ENCODE measurements around the gene CYP2R1. TPM values are rescaled to one million over a fixed set of nuclear protein-coding genes. Genes with fewer than 3 reads are reported as not detected.
A peak's percentile ranks its signal among the peaks of the same experiment; 100 is the strongest.

Gene CYP2R1
- total and polyA plus RNA-seq, 2 of the 13 experiments (the other 11 are each of a cell fraction or from before 2014, with no cell fraction given): 0.59 to 0.60 TPM

DNA sequence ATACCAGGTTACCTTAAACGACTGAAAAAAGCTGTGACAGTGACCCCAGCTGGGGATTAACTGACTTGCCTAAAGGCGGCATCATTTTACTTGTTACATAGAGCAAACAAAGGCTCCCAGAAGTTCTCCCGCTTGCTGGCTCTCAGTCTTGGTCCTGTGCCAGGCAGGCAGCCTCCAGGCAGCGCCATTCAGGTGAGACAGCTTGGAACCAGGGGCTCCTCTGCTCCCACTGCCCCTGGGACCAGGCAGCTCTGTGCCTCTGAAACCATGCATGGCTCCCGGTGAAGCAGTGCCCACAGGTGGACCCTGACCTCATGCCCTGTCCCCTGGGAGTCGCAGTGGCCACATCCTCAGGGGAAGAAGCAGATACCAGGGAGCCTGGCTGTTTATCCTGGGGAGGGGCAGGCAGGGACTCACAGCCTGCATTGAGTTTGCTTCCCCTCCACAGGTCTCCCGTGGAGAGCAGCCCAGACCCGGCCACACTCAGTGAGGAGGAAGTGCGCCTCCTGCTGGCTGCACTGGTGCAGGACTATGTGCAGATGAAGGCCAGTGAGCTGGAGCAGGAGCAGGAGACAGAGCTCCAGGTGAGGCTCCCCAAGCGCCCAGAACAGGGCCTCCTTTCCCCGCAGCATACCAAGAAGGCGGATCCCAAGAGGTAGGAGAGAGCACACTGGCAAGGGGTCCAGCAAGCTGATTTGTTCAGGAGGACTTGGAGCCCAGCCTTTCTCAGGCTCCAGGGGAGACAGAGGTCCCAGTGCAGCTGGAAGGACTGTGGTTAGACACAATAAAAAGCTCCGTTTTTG, 15.6 kb upstream of the CYP2R1 start (continued):
- TF ChIP-seq, protein P1, sequence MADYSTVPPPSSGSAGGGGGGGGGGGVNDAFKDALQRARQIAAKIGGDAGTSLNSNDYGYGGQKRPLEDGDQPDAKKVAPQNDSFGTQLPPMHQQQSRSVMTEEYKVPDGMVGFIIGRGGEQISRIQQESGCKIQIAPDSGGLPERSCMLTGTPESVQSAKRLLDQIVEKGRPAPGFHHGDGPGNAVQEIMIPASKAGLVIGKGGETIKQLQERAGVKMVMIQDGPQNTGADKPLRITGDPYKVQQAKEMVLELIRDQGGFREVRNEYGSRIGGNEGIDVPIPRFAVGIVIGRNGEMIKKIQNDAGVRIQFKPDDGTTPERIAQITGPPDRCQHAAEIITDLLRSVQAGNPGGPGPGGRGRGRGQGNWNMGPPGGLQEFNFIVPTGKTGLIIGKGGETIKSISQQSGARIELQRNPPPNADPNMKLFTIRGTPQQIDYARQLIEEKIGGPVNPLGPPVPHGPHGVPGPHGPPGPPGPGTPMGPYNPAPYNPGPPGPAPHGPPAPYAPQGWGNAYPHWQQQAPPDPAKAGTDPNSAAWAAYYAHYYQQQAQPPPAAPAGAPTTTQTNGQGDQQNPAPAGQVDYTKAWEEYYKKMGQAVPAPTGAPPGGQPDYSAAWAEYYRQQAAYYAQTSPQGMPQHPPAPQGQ (CRISPR knock-in tag; IDR thresholded peaks at IDR 0.05; ENCODE audit: borderline replicate concordance): no peak
- TF ChIP-seq, protein P2, sequence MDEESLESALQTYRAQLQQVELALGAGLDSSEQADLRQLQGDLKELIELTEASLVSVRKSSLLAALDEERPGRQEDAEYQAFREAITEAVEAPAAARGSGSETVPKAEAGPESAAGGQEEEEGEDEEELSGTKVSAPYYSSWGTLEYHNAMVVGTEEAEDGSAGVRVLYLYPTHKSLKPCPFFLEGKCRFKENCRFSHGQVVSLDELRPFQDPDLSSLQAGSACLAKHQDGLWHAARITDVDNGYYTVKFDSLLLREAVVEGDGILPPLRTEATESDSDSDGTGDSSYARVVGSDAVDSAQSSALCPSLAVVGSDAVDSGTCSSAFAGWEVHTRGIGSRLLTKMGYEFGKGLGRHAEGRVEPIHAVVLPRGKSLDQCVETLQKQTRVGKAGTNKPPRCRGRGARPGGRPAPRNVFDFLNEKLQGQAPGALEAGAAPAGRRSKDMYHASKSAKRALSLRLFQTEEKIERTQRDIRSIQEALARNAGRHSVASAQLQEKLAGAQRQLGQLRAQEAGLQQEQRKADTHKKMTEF (CRISPR knock-in tag; IDR thresholded peaks at IDR 0.05): 0 out of 2 replicates have a peak, but pooled peaks have one; percentile 23
- TF ChIP-seq, protein P3, sequence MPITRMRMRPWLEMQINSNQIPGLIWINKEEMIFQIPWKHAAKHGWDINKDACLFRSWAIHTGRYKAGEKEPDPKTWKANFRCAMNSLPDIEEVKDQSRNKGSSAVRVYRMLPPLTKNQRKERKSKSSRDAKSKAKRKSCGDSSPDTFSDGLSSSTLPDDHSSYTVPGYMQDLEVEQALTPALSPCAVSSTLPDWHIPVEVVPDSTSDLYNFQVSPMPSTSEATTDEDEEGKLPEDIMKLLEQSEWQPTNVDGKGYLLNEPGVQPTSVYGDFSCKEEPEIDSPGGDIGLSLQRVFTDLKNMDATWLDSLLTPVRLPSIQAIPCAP (CRISPR knock-in tag; IDR thresholded peaks at IDR 0.05; ENCODE audit: low read depth): no peak
- TF ChIP-seq, protein P4, sequence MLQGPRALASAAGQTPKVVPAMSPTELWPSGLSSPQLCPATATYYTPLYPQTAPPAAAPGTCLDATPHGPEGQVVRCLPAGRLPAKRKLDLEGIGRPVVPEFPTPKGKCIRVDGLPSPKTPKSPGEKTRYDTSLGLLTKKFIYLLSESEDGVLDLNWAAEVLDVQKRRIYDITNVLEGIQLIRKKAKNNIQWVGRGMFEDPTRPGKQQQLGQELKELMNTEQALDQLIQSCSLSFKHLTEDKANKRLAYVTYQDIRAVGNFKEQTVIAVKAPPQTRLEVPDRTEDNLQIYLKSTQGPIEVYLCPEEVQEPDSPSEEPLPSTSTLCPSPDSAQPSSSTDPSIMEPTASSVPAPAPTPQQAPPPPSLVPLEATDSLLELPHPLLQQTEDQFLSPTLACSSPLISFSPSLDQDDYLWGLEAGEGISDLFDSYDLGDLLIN (CRISPR knock-in tag; IDR thresholded peaks at IDR 0.05; ENCODE audit: borderline replicate concordance): no peak
- 0 out of 2 replicates have a peak, but pooled peaks have one; percentile 39 for TF ChIP-seq ZFP90 (CRISPR knock-in tag; IDR thresholded peaks at IDR 0.05; ENCODE audit: borderline replicate concordance)
- TF ChIP-seq ZNF672 (CRISPR knock-in tag; IDR thresholded peaks at IDR 0.05): no peak
- no peak for TF ChIP-seq HNF4G (IDR thresholded peaks at IDR 0.05; ENCODE audit: borderline replicate concordance, low read depth, low read length)
- no peak for TF ChIP-seq HNF4G (CRISPR knock-in tag; IDR thresholded peaks at IDR 0.05; ENCODE audit: borderline replicate concordance, low read depth)
- TF ChIP-seq CREB1 (IDR thresholded peaks at IDR 0.05): no peak
- no peak for TF ChIP-seq CREB1 (CRISPR knock-in tag; IDR thresholded peaks at IDR 0.05)
- peak; percentile 74 for TF ChIP-seq STAG1 (CRISPR knock-in tag; IDR thresholded peaks at IDR 0.05)
- TF ChIP-seq MTF2 (CRISPR knock-in tag; IDR thresholded peaks at IDR 0.05; ENCODE audit: borderline replicate concordance): peak; percentile 58; the same call in 1 of the 2 replicates
- TF ChIP-seq DNMT3B (CRISPR knock-in tag; conservative IDR thresholded peaks at IDR 0.05): no peak
- TF ChIP-seq, protein P5, sequence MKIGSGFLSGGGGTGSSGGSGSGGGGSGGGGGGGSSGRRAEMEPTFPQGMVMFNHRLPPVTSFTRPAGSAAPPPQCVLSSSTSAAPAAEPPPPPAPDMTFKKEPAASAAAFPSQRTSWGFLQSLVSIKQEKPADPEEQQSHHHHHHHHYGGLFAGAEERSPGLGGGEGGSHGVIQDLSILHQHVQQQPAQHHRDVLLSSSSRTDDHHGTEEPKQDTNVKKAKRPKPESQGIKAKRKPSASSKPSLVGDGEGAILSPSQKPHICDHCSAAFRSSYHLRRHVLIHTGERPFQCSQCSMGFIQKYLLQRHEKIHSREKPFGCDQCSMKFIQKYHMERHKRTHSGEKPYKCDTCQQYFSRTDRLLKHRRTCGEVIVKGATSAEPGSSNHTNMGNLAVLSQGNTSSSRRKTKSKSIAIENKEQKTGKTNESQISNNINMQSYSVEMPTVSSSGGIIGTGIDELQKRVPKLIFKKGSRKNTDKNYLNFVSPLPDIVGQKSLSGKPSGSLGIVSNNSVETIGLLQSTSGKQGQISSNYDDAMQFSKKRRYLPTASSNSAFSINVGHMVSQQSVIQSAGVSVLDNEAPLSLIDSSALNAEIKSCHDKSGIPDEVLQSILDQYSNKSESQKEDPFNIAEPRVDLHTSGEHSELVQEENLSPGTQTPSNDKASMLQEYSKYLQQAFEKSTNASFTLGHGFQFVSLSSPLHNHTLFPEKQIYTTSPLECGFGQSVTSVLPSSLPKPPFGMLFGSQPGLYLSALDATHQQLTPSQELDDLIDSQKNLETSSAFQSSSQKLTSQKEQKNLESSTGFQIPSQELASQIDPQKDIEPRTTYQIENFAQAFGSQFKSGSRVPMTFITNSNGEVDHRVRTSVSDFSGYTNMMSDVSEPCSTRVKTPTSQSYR (CRISPR knock-in tag; IDR thresholded peaks at IDR 0.05; ENCODE audit: borderline replicate concordance): no peak
- no peak for TF ChIP-seq ATF7 (IDR thresholded peaks at IDR 0.05)
- peak; percentile 46; the same call in 1 of the 2 replicates for TF ChIP-seq ATF7 (CRISPR knock-in tag; IDR thresholded peaks at IDR 0.05)
- TF ChIP-seq, protein P6, sequence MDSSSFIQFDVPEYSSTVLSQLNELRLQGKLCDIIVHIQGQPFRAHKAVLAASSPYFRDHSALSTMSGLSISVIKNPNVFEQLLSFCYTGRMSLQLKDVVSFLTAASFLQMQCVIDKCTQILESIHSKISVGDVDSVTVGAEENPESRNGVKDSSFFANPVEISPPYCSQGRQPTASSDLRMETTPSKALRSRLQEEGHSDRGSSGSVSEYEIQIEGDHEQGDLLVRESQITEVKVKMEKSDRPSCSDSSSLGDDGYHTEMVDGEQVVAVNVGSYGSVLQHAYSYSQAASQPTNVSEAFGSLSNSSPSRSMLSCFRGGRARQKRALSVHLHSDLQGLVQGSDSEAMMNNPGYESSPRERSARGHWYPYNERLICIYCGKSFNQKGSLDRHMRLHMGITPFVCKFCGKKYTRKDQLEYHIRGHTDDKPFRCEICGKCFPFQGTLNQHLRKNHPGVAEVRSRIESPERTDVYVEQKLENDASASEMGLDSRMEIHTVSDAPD (CRISPR knock-in tag; IDR thresholded peaks at IDR 0.05): 0 out of 2 replicates have a peak, but pooled peaks have one; percentile 29

Measured in HepG2 (cell line).